Vagina (tissue), 2 donors: Measurements from ENCODE around the gene ADARB2. TPM values are rescaled to one million over a fixed set of nuclear protein-coding genes. Genes with fewer than 3 reads are reported as not detected.

Source experiments
- DNase-seq, 2 donors: peaks; one replicate each; pipeline ENCODE4 v3.0.0-alpha.2; 2017; ENCODE audit errors: extremely low spot score in 2 of 2
- H3K27ac ChIP-seq: fragments of 200-600 bp; sonication (generic); one replicate; pipeline ENCODE4 v1.5.1; 2019
- H3K27me3 ChIP-seq: fragments of 200-600 bp; sonication (generic); one replicate; pipeline ENCODE4 v1.5.1; 2019
- H3K36me3 ChIP-seq, 2 donors: fragments of 200-600 bp; sonication (generic); one replicate each; pipeline ENCODE4 v1.5.1; 2017 to 2019
- H3K4me1 ChIP-seq: fragments of 200-600 bp; sonication (generic); one replicate; pipeline ENCODE4 v1.5.1; 2019
- H3K4me3 ChIP-seq, 2 donors: fragments of 200-600 bp; sonication (generic); 1 replicate in 1 of 2; 2 replicates in 1 of 2; pipeline ENCODE4 v1.5.1; 2016 to 2019
- H3K9me3 ChIP-seq: fragments of 200-600 bp; sonication (generic); one replicate; pipeline ENCODE4 v1.5.1; 2019
- POLR2A ChIP-seq, 2 donors: fragments of 450-650 bp; IDR thresholded peaks; one replicate each; pipeline ENCODE4 v1.6.1; 2017; ENCODE audit warnings: antibody characterized with exemption in 2 of 2, mild to moderate bottlenecking in 2 of 2, moderate library complexity in 2 of 2
- POLR2AphosphoS5 ChIP-seq, 2 donors: sonication (generic); formaldehyde crosslinking; IDR thresholded peaks; one replicate each; pipeline ENCODE4 v1.9.0; 2017; ENCODE audit warnings: antibody characterized with exemption in 2 of 2, mild to moderate bottlenecking in 2 of 2, low read depth in 1 of 2; ENCODE audit not compliant: insufficient read depth in 1 of 2
- intact Hi-C: fragments of 100-400 bp; cut with DNase I; formaldehyde crosslinking; loops from one replicate; pipeline ENCODE4 v1.15.1; 2023
- total RNA-seq: library from RNA; depleted of rRNA; stranded (reverse); fragments of >200 nt; gene quantifications from one replicate; pipeline ENCODE4 v1.2.3, GENCODE V29; 2016
- TF ChIP-seq, protein P1 (sequence below), 3 experiments: fragments of 450-650 bp in 2 of 3; fragments of 200-600 bp in 1 of 3; sonication (generic) in 1 of 3; IDR thresholded peaks; one replicate each; pipeline ENCODE4 v1.5.1; 2017 to 2019; ENCODE audit warnings: antibody characterized with exemption in 3 of 3, mild to moderate bottlenecking in 2 of 3, moderate library complexity in 2 of 3

The ADARB2 gene
- total RNA-seq, 1 donor from 2014 or later, result 3.4 TPM

DNA sequence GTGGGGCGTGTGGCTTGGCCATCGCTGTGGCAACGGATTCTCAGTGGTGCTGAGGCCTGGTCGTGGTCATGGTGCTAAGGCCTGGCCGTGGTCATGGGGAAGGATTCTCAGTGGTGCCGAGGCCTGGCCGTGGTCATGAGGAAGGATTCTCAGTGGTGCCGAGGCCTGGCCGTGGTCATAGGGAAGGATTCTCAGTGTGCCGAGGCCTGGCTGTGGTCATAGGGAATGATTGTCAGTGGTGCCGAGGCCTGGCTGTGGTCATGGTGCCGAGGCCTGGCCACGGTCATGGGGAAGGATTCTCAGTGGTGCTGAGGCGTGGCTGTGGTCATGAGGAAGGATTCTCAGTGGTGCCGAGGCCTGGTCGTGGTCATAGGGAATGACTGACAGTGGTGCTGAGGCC, 327.9 kb downstream of the ADARB2 start:
- Histone ChIP-seq H3K36me3 (no peaks in the 10 kb centered on the region), H3K4me1 (no peaks in the 10 kb centered on the region), H3K27ac (no peak overlapping the region), H3K4me3 (no peak overlapping the region), H3K27me3 (no peaks in the 10 kb centered on the region), H3K9me3 (no peaks in the 10 kb centered on the region)
- intact Hi-C loops, result no loop called here
- peak in 1 of 2 donors; percentile 61 for DNase-seq
- TF ChIP-seq POLR2A (IDR thresholded peaks at IDR 0.05) (no peak), POLR2AphosphoS5 (IDR thresholded peaks at IDR 0.05; ENCODE audit: insufficient read depth in 1 of 2, low read depth in 1 of 2) (no peak)
- TF ChIP-seq, protein P1, sequence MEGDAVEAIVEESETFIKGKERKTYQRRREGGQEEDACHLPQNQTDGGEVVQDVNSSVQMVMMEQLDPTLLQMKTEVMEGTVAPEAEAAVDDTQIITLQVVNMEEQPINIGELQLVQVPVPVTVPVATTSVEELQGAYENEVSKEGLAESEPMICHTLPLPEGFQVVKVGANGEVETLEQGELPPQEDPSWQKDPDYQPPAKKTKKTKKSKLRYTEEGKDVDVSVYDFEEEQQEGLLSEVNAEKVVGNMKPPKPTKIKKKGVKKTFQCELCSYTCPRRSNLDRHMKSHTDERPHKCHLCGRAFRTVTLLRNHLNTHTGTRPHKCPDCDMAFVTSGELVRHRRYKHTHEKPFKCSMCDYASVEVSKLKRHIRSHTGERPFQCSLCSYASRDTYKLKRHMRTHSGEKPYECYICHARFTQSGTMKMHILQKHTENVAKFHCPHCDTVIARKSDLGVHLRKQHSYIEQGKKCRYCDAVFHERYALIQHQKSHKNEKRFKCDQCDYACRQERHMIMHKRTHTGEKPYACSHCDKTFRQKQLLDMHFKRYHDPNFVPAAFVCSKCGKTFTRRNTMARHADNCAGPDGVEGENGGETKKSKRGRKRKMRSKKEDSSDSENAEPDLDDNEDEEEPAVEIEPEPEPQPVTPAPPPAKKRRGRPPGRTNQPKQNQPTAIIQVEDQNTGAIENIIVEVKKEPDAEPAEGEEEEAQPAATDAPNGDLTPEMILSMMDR (IDR thresholded peaks at IDR 0.05), result no peak

DNA sequence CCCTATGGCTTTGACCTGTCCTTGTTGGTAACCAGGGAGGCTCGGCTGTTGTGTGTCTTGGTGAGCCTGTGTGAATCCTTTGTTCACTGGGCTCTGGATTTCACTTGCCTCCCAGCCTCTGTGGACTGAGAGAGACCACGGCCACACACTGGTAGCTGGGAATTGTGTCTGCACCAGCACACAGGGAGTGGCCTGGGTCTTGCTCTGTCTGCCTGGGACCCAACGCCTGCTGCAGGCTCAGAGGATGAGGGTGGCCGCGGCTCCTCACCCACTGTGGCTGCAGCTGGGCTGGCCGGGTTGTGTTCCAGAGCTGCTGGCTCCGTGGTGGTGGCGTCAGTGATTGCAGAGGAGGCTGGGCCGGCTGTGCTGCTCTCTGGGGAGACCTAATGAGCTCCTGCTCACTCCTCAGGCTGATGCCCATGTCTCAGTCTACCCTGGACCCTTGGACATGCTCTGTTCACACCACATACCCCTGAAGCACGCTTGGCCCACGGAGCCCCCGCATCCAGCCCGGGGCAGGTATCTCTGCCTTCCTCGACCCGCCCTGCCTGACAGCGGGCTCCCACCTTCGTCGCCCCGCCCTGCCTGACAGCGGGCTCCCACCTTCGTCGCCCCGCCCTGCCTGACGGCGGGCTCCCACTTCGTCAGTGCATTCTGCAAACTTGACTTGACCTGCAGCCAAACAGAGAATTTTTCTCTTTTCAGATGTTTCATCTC, 328.5 kb downstream of the ADARB2 start:
- Histone ChIP-seq H3K4me1 (no peaks in the 10 kb centered on the region), H3K27ac (no peak overlapping the region), H3K27me3 (no peaks in the 10 kb centered on the region), H3K9me3 (no peaks in the 10 kb centered on the region), H3K36me3 (no peaks in the 10 kb centered on the region), H3K4me3 (no peak overlapping the region)
- intact Hi-C loops, result no loop called here
- no peak for TF ChIP-seq POLR2AphosphoS5 (IDR thresholded peaks at IDR 0.05; ENCODE audit: insufficient read depth in 1 of 2, low read depth in 1 of 2)
- no peak for TF ChIP-seq POLR2A (IDR thresholded peaks at IDR 0.05)
- TF ChIP-seq, protein P1 (IDR thresholded peaks at IDR 0.05), result no peak
- peak in 1 of 2 donors; percentile 87 for DNase-seq

GRCh38 chr10:1406967-1407945, 330.1 kb downstream of the ADARB2 start:
- intact Hi-C loops, result no loop called here
- H3K4me1 ChIP-seq, result no peaks in the 10 kb centered on the region
- H3K36me3 ChIP-seq, result no peaks in the 10 kb centered on the region
- peak in 1 of 2 donors; percentile 52 for DNase-seq
- TF ChIP-seq, protein P1 (IDR thresholded peaks at IDR 0.05), result no peak
- TF ChIP-seq POLR2AphosphoS5 (IDR thresholded peaks at IDR 0.05; ENCODE audit: insufficient read depth in 1 of 2, low read depth in 1 of 2), result no peak
- TF ChIP-seq POLR2A (IDR thresholded peaks at IDR 0.05), result no peak
- H3K27ac ChIP-seq, result no peak overlapping the region
- no peaks in the 10 kb centered on the region for H3K9me3 ChIP-seq
- H3K4me3 ChIP-seq, result no peak overlapping the region
- H3K27me3 ChIP-seq, result no peaks in the 10 kb centered on the region

DNA sequence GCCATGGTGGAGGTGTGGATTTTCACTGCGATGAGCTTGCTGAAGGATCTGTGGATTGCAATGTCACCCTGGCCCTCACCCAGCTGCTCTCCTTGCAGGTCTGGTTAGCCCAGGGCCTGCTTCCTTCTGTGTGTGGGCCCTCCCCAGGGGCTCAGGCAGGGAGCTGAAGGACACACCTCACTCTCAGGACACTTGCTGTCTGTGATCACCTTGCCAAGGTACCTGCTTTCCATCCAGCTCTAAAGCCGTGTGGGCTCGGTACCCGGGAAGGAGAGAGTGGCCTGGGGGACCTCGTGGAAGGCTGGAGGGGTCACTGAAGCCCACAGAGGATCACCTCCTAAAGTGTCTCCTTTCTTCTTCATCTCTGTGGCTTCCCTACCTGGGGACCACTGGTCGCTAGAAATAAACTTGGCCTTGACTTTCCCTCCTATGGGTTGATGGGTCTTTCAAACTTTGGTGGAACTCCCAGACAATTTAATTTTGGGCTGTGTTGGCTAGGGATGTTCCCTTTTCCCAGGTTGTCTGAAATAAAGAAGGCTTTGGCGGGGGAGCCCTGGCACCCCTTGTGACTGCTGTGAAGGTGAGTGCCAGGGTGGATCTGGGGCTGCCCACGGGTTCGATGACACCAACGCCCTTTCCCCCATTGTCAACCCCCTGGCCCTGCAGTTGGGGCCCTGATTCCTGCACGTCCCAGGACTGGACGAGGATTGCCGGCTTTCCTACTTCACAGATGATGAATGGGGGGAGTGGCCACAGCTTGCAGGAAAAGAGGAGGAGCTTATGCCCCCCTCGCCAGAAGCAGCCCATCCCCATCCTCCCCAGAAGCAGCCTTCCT, 331.0 kb downstream of the ADARB2 start:
- H3K36me3 ChIP-seq, result no peaks in the 10 kb centered on the region
- H3K27ac ChIP-seq, result no peak overlapping the region
- intact Hi-C loops, result no loop called here
- no peaks in the 10 kb centered on the region for H3K4me1 ChIP-seq
- no peak for TF ChIP-seq POLR2AphosphoS5 (IDR thresholded peaks at IDR 0.05; ENCODE audit: insufficient read depth in 1 of 2, low read depth in 1 of 2)
- no peak for TF ChIP-seq POLR2A (IDR thresholded peaks at IDR 0.05)
- TF ChIP-seq, protein P1 (IDR thresholded peaks at IDR 0.05), result no peak
- no peaks in the 10 kb centered on the region for H3K27me3 ChIP-seq
- DNase-seq, result peak; percentile 62 to 89
- no peaks in the 10 kb centered on the region for H3K9me3 ChIP-seq
- H3K4me3 ChIP-seq, result no peak overlapping the region
